GM13976 (cell line): ENCODE results near the gene SETDB1.

ENCODE experiments used
- DNase-seq: peaks from one replicate; pipeline ENCODE4 v3.0.0; 2012; ENCODE audit warnings: low spot score
- in situ Hi-C: fragments of 300-500 bp; cut with MboI; formaldehyde crosslinking; loops from one replicate; pipeline ENCODE4 v1.12.0; 2022; ENCODE audit warnings: low sequenced_read_pairs, mixed read lengths, inconsistent platforms; ENCODE audit not compliant: unreplicated experiment
- TF ChIP-seq, protein P1 (sequence below): IDR thresholded peaks from 2 replicates; pipeline ENCODE4 v1.5.1; 2012; ENCODE audit warnings: borderline replicate concordance, mild to moderate bottlenecking; ENCODE audit not compliant: insufficient read depth; ENCODE audit errors: extremely low read depth, missing control alignments, control extremely low read depth

Gene SETDB1

DNA sequence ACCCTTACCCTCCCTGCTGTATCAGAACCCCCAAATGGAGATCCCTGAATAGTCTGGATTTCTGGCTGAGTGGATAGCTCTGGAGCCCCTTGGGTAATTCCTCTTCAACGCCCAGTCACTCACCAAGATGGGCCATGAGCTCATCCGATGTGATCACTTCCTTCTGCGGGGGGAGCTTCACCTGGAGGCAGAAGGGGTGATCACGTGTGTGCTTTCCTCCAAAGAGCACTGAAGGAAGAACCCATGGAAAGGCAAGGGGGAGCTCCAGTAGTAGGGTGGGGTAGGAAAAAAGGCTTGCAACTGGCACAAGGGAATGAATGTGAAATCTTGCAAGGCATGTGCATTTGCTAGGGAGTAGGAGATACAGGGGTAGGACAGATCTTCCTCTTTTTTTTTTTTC, 75.4 kb downstream of the SETDB1 start:
- no peak for DNase-seq
- TF ChIP-seq, protein P1, sequence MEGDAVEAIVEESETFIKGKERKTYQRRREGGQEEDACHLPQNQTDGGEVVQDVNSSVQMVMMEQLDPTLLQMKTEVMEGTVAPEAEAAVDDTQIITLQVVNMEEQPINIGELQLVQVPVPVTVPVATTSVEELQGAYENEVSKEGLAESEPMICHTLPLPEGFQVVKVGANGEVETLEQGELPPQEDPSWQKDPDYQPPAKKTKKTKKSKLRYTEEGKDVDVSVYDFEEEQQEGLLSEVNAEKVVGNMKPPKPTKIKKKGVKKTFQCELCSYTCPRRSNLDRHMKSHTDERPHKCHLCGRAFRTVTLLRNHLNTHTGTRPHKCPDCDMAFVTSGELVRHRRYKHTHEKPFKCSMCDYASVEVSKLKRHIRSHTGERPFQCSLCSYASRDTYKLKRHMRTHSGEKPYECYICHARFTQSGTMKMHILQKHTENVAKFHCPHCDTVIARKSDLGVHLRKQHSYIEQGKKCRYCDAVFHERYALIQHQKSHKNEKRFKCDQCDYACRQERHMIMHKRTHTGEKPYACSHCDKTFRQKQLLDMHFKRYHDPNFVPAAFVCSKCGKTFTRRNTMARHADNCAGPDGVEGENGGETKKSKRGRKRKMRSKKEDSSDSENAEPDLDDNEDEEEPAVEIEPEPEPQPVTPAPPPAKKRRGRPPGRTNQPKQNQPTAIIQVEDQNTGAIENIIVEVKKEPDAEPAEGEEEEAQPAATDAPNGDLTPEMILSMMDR, result no peak
- in situ Hi-C loops, result no loop called here

DNA sequence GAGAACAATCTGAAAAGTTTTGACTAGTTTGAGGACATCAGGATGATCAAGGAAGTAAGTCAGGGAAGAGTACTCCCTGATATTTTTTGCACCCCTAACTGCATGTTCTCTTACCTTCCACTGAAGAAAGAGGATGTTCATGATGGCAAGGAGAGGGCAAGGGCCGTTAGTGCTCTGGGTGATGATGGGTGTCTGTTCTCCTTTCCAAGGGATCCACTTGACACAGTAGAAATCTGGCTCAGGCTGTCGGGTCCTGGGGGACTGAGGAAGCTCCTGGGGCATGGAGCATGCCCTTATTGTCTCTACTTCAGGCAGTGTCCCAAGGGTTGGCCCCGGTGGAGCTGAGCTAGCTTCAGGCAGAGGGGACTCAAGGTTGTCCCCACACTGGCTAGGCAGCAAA, 75.9 kb downstream of the SETDB1 start:
- DNase-seq, result no peak
- in situ Hi-C loops, result no loop called here
- TF ChIP-seq, protein P1, result no peak

DNA sequence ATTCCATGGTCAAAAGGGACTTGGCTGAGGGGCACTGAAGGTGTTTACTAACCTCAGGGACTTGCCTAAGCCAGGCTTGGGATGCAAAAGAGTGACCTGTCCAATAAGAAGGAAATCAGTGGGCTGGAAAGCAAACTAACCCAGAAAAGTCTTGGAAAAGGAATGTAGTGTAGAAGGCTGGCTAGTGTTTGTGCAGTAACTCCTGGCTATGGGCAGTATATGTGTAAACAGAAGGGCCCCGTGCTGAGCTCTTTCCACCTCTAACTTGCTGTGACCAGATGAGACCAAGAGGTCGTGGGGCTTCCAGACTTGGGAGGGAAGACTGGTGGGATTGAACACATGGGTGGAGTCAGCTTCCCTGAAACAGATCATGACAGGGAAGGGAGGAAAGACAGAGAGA, 76.4 kb downstream of the SETDB1 start:
- TF ChIP-seq, protein P1, result no peak
- DNase-seq, result no peak
- in situ Hi-C loops, result no loop called here

DNA sequence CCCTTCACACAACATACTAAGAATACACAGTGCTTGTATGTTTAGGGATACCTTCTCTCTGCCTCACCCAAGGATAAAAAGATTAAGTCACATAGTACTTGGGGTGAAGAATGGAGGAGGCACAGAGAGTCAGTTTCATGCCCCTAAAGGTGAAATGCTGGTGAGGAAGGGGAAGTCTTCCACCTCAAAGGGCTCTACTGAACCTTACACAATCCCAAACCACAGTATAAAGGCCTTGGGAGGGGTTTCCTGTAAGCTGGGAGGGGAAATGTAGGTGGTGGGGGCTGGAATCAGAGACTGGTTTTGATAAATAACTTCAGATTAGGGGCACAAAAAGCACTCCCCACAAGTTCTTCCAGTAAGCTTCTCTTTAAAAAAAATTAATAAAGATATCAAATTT, 77.0 kb downstream of the SETDB1 start:
- DNase-seq, result no peak
- TF ChIP-seq, protein P1, result no peak
- in situ Hi-C loops, result no loop called here

DNA sequence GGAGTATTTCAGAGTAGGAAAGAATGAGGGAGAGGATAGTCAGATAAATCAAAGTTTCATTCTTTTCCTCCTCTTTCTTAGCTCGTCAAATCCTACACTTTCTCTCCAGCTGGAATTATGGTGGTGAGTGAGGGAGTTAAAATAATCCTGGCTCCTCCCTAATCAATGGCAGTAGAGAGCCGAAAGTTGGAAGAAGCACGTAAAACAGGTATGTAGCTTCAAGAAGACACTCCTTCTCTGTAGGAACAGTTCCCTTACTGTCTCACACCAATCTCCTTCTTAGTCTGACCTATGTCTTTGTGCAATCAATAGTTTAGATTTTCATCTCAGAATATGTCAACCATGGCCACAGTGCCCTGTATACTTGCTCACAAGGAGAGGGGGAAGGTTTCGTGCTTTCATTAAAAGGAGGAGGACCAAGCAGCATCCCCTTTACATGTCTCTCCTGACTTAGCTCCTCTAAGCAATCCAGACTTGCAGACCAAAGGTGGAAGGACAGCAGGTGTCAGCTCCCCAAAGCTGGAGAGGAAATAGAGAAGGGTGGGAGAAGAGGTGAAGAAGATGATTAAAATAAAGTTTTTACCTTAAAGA, 79.7 kb downstream of the SETDB1 start:
- no peak for DNase-seq
- in situ Hi-C loops, result no loop called here
- TF ChIP-seq, protein P1, result no peak

DNA sequence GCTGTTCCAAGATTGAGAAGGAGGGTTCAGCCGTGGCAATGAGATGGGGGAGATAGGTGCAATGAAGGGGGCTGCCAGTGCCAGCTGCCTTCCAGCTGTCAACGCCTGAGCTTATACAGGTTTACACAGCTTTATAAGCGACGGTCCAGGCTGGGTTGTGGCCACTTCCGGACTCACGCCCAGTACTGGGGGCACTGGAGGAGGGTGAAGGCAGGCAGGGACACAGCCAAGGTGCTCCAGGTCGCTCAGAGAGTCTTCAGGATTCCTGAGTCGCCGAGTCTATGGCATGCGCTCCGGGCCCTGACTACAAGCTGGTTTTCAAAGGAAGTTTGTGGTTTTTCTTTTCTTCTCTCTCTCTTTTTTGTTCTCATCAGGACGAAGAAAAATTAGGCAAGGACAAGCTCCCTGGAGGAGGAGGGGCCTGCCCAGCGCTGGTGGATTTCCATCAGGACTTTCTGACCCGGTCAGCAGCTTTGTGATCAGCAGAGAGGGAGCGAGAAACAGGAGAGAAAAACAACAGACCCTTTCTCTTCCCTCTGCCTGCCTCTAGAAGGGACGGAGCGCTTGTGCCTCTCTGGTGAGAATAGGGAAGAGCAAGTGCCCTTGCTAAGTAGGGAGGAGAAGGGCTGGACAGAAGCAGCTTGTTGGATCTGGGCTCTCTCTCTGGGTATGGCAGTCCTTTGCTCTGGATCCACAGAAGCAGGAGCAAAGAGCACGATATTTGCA, 80.3 kb downstream of the SETDB1 start, which contains the start of gene MINDY1:
Gene MINDY1, minus strand, starts transcription at position 576 of the 726 bp plus-strand sequence. CDS start 4,285 bp downstream, outside the sequence.
- TF ChIP-seq, protein P1, result peak; percentile 35
- in situ Hi-C loops, result no loop called here
- DNase-seq, result peak; percentile 66

DNA sequence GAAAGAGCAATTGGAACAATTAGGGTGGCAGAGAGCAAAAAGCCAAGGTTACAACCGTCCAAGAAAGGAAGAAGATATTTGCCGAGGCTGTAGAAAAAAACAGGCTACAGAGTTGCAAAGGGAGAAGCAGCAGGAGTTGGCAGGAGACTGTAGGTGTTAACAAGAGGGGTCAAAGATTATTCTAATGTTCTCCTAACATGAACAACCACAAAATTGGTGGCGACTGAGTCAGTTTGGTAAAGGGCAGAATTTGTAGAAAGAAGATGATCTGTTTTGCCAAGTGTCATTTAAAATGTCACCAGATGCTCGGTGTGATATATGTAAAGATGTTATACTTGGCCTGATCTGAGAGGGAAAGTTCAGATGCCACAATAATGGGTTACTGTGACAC, 81.7 kb downstream of the SETDB1 start:
- TF ChIP-seq, protein P1, result no peak
- no peak for DNase-seq
- in situ Hi-C loops, result no loop called here
